ENCODE data around the gene MOSMO.

DNA sequence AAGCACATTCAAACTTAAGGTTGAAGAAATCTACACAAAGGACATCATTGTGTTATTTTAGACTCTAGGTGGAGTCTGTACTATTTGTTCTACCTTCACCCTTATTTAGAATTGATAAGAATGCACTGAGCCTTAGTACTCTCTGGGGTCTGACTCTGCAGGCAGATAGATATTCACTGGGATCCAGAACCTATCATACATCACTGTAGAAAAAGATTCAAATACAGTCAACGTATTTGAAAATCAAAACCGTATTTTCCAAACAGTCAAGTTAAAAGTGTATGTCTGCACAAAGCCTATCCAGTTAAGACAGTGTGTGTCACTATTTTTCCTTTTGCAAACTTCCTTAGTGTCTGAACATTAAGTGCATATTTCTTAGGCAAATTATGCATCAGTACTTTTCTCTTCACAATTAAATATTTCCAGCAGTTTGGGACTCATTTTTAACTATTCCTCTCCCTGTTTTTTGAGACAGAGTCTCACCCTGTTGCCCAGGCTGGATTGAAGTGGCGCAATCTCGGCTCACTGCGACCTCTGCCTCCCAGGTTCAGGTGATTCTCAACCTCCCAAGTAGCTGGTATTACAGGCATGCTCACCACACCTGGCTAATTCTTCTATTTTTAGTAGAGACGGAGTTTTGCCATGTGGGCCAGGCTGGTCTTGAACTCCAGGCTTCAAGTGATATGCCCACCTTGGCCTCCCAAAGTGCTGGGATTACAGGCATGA is 22.3 kb downstream of the MOSMO start:
- TF ChIP-seq POLR2A (IDR thresholded peaks at IDR 0.05; ENCODE audit: low read depth, low read length): no peak
- no peak for TF ChIP-seq TAF1 (IDR thresholded peaks at IDR 0.05; ENCODE audit: borderline replicate concordance, low read depth, low read length)
- no peak for TF ChIP-seq POLR2AphosphoS5 (IDR thresholded peaks at IDR 0.05; ENCODE audit: low read depth, low read length)
